Measurements from ENCODE around the gene INPP5A.

DNA sequence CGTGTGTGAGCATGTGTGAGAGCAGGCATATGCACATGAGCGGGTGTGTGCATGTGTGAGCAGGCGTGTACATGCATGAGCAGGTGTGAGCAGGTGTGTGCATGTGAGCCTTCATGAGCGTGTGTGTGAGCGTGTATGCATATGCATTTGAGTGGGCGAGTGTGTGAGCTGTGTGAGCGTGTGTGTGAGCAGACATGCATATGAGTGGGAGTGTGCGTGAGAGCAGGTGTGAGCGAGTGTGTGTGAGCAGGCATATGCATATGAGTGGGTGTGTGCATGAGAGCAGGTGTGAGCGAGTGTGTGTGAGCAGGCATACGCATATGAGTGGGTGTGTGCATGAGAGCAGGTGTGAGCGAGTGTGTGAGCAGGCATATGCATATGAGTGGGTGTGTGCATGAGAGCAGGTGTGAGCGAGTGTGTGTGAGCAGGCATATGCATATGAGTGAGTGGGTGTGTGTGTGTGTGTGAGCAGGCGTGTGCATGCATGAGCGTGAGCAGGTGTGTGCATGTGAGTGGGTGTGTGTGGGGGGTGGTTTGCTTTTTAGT lies 217.7 kb downstream of the INPP5A start:
- TF ChIP-seq, protein P1, sequence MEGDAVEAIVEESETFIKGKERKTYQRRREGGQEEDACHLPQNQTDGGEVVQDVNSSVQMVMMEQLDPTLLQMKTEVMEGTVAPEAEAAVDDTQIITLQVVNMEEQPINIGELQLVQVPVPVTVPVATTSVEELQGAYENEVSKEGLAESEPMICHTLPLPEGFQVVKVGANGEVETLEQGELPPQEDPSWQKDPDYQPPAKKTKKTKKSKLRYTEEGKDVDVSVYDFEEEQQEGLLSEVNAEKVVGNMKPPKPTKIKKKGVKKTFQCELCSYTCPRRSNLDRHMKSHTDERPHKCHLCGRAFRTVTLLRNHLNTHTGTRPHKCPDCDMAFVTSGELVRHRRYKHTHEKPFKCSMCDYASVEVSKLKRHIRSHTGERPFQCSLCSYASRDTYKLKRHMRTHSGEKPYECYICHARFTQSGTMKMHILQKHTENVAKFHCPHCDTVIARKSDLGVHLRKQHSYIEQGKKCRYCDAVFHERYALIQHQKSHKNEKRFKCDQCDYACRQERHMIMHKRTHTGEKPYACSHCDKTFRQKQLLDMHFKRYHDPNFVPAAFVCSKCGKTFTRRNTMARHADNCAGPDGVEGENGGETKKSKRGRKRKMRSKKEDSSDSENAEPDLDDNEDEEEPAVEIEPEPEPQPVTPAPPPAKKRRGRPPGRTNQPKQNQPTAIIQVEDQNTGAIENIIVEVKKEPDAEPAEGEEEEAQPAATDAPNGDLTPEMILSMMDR (conservative IDR thresholded peaks at IDR 0.05), result no peak
- no peak for TF ChIP-seq ZFX (IDR thresholded peaks at IDR 0.05)
